GM21447 (cell line): Measurements from ENCODE around the gene GSTM2.

Source experiments
- ATAC-seq: cut with Tn5 transposase; IDR thresholded peaks from one replicate; pipeline ENCODE4 v1.9.1; 2021; ENCODE audit not compliant: unreplicated experiment

The GSTM2 gene

GRCh38 chr1:109712321-109712864 is 44.5 kb downstream of the GSTM2 start:
- ATAC-seq: no peak

- ATAC-seq: no peak
Measured at GRCh38 chr1:109713636-109714035, 45.8 kb downstream of the GSTM2 start.

GRCh38 chr1:109714661-109715372 is 47.0 kb downstream of the GSTM2 start:
- no peak for ATAC-seq

GRCh38 chr1:109716121-109716520 is 48.3 kb downstream of the GSTM2 start:
- no peak for ATAC-seq

DNA sequence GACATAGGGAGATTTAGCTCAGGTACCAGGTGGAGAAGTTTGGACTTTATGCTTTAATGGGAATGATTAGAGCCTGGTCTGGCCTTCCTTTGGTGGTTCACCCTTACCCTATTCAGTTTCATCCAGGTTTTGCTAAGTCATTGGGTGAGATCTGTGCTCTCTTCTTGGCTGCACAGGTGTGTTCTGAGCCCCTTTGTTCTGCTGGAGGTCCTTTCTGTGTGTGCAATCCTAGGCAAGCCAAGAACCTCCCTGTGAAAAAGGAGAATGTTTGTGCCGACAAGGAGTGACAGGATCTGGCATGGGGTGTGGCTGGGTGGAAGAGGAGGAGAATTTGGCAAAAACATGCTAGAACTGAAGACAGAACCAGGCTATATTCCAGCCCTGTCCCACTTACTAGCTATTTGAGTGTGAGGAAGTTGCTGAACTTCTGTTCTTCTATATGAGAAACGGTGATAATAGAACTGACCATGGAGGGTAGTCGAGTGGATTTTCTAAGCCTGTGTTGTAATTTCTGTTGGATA is 48.8 kb downstream of the GSTM2 start:
- ATAC-seq: no peak

DNA sequence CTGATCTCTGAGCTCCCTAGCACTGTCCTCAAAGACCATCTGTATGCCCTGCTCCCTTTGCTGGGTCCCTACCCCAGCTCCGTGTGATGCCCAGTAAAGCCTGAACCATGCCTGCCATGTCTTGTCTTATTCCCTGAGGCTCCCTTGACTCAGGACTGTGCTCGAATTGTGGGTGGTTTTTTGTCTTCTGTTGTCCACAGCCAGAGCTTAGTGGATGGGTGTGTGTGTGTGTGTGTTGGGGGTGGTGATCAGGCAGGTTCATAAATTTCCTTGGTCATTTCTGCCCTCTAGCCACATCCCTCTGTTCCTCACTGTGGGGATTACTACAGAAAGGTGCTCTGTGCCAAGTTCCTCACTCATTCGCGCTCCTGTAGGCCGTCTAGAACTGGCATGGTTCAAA is 49.9 kb downstream of the GSTM2 start:
- no peak for ATAC-seq

GRCh38 chr1:109718495-109718894 is 50.6 kb downstream of the GSTM2 start:
- no peak for ATAC-seq

DNA sequence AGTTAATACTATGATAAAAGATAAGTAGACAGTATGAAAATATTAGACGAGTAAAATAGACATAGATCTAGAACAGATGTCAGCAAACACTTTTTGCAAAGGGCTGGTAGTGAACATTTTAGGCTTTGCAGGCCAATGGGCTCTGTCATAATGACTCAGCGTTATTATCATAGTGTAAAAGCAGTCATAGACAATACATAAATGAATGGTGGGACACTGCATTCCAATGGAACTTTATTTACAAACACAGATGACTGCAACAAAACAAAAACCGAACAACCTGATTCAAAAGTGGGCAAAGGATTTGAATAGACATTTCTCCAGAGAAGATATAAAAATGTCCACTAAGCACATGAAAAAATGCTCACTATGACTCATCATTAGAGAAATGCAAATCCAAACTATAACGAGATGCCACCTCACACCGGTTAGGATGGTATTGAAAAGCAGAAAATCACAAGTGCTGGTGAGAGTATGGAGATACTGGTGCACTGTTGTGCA is 51.5 kb downstream of the GSTM2 start:
- no peak for ATAC-seq

GRCh38 chr1:109721042-109721441 is 53.2 kb downstream of the GSTM2 start:
- ATAC-seq: no peak

DNA sequence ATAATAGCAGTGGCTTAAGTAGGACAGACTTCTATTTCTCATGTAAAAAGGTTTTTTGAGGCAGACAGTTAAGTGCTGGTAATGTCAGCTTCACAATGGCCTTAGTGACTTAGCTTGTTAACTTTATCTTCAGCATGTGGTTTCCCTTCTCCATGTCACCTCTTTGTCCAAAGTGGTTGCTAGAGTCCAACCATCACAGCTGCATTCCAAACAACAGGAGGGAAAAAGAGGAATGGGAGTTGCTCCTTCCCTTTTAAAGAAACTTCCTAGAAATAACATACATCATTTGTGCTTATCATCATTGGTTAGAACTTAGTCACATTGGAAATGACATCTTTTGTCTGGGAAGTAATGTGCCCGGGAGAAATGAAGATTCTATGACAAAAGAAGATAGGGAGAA is 54.1 kb downstream of the GSTM2 start:
- no peak for ATAC-seq

DNA sequence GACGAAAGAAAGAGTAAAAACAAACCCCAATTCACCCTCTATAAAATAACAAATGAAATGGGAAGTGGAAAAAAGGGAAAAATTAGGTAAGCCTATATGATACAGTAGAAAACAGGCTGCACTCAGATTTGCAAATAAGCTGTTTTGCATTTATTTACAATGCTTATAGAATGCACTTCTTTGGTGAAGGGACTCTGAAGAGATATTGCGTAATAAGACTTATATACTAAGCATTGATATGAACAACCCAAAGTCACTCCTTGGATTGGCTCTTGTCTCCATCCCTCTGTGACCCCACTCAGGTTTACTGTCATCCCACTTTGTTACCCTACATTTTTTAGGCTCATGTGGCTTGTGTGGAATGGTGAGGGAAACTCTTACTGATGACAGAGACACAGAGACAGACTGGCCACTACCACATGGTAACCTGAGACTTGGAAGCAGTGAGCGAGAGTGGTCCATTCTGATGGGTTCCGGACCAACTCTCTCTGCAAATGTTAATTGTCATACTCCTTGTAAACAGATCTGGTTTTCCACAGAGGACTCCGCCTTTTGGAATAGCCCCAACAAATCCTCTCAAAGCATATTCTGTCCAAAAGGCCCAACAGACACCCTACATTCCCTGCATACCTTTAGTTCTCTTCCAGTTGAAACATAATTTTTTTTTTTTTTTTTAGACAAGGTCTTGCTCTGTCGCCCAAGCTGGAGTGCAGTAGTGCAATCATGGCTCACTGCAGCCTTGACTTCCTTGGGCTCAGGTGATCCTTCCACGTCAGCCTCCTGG is 55.2 kb downstream of the GSTM2 start:
- ATAC-seq: no peak
